Measurements from ENCODE around the gene CAPN9. TPM values are rescaled to one million over a fixed set of nuclear protein-coding genes. Genes with fewer than 3 reads are reported as not detected.

The CAPN9 gene
- total and polyA plus RNA-seq, 7 donors = 0.55 to 83.2 (median 30.6) TPM; not detected in 3

GRCh38 chr1:230701434-230701833 lies 45.8 kb upstream of the CAPN9 start:
- no peak for DNase-seq
- H3K4me1 ChIP-seq = no peaks in the 10 kb centered on the region
- WGBS, 2 donors = 92 to 93% methylated on average over 17 of the region's 17 CpGs
- no peak overlapping the region for H3K27ac ChIP-seq
- intact Hi-C loops (cut with DNase I) = no loop called here
- H3K27me3 ChIP-seq = no peaks in the 10 kb centered on the region
- H3K4me3 ChIP-seq = no peak overlapping the region
- TF ChIP-seq EP300 (IDR thresholded peaks at IDR 0.05) = no peak
- TF ChIP-seq CTCF (IDR thresholded peaks at IDR 0.05) = no peak
- no peak for TF ChIP-seq POLR2A (IDR thresholded peaks at IDR 0.05)
- TF ChIP-seq POLR2AphosphoS5 (IDR thresholded peaks at IDR 0.05) = no peak
- H3K9me3 ChIP-seq = no peaks in the 10 kb centered on the region
- no peaks in the 10 kb centered on the region for H3K36me3 ChIP-seq

GRCh38 chr1:230701895-230702768 lies 45.1 kb upstream of the CAPN9 start:
- WGBS, 2 donors = 87 to 88% methylated on average over 19 of the region's 19 CpGs
- Histone ChIP-seq H3K4me1 (no peaks in the 10 kb centered on the region), H3K9me3 (no peaks in the 10 kb centered on the region), H3K27ac (no peak overlapping the region), H3K36me3 (no peaks in the 10 kb centered on the region), H3K4me3 (no peak overlapping the region), H3K27me3 (no peaks in the 10 kb centered on the region)
- no peak for DNase-seq
- no peak for TF ChIP-seq EP300 (IDR thresholded peaks at IDR 0.05)
- TF ChIP-seq POLR2AphosphoS5 (IDR thresholded peaks at IDR 0.05) = no peak
- TF ChIP-seq CTCF (IDR thresholded peaks at IDR 0.05) = no peak
- no peak for TF ChIP-seq POLR2A (IDR thresholded peaks at IDR 0.05)
- intact Hi-C loops (cut with DNase I) = no loop called here

- H3K4me3 ChIP-seq = no peak overlapping the region
- H3K27ac ChIP-seq = no peak overlapping the region
- no peaks in the 10 kb centered on the region for H3K9me3 ChIP-seq
- H3K36me3 ChIP-seq = no peaks in the 10 kb centered on the region
- H3K4me1 ChIP-seq = no peaks in the 10 kb centered on the region
- intact Hi-C loops (cut with DNase I) = no loop called here
- WGBS, 2 donors = 78 to 86% methylated on average over 14 of the region's 14 CpGs
- no peaks in the 10 kb centered on the region for H3K27me3 ChIP-seq
- no peak for TF ChIP-seq POLR2AphosphoS5 (IDR thresholded peaks at IDR 0.05)
- no peak for TF ChIP-seq POLR2A (IDR thresholded peaks at IDR 0.05)
- no peak for TF ChIP-seq EP300 (IDR thresholded peaks at IDR 0.05)
- no peak for TF ChIP-seq CTCF (IDR thresholded peaks at IDR 0.05)
- DNase-seq = no peak
Observed at GRCh38 chr1:230702934-230703678, 44.1 kb upstream of the CAPN9 start.

- DNase-seq = no peak
- Histone ChIP-seq H3K4me1 (no peaks in the 10 kb centered on the region), H3K36me3 (no peaks in the 10 kb centered on the region), H3K9me3 (no peaks in the 10 kb centered on the region), H3K27ac (no peak overlapping the region), H3K4me3 (no peak overlapping the region), H3K27me3 (no peaks in the 10 kb centered on the region)
- no peak for TF ChIP-seq EP300 (IDR thresholded peaks at IDR 0.05)
- no peak for TF ChIP-seq POLR2AphosphoS5 (IDR thresholded peaks at IDR 0.05)
- TF ChIP-seq CTCF (IDR thresholded peaks at IDR 0.05) = no peak
- TF ChIP-seq POLR2A (IDR thresholded peaks at IDR 0.05) = no peak
- intact Hi-C loops (cut with DNase I) = no loop called here
- WGBS, 2 donors = 95 to 96% methylated on average over 8 of the region's 8 CpGs
Observed at GRCh38 chr1:230703679-230704385, 43.4 kb upstream of the CAPN9 start.
